GM18520 (cell line): ENCODE measurements around the gene GRK2.

Source experiments
- ATAC-seq: cut with Tn5 transposase; IDR thresholded peaks from one replicate; pipeline ENCODE4 v1.9.1; 2021; ENCODE audit not compliant: unreplicated experiment

The GRK2 gene

GRCh38 chr11:67269401-67270255, 3.4 kb downstream of the GRK2 start:
- ATAC-seq: no peak

- ATAC-seq: no peak
Measured at GRCh38 chr11:67270256-67271204, 4.3 kb downstream of the GRK2 start.

GRCh38 chr11:67271205-67271540, 4.9 kb downstream of the GRK2 start:
- ATAC-seq: no peak

- no peak for ATAC-seq
Measured at GRCh38 chr11:67271541-67272284, 5.4 kb downstream of the GRK2 start.

- no peak for ATAC-seq
Measured at GRCh38 chr11:67272327-67273259, 6.3 kb downstream of the GRK2 start.

GRCh38 chr11:67273260-67273990, 7.2 kb downstream of the GRK2 start:
- ATAC-seq: no peak

- ATAC-seq: no peak
Measured at GRCh38 chr11:67274768-67275605, 8.7 kb downstream of the GRK2 start.

GRCh38 chr11:67275606-67276409, 9.5 kb downstream of the GRK2 start:
- no peak for ATAC-seq

GRCh38 chr11:67276781-67277230, 10.5 kb downstream of the GRK2 start:
- ATAC-seq: no peak

GRCh38 chr11:67277231-67277961, 11.1 kb downstream of the GRK2 start:
- peak; percentile 59 for ATAC-seq

GRCh38 chr11:67278135-67278938, 12.1 kb downstream of the GRK2 start:
- ATAC-seq: no peak

- no peak for ATAC-seq
Measured at GRCh38 chr11:67278939-67279588, 12.8 kb downstream of the GRK2 start.

GRCh38 chr11:67279589-67280340, 13.5 kb downstream of the GRK2 start:
- no peak for ATAC-seq

- no peak for ATAC-seq
Measured at GRCh38 chr11:67280341-67280787, 14.1 kb downstream of the GRK2 start.
